ENCODE measurements around the gene RBMS1. TPM values are rescaled to one million over a fixed set of nuclear protein-coding genes. Genes with fewer than 3 reads are reported as not detected.

RBMS1 gene
- total and polyA plus RNA-seq, 2 of the 13 experiments (the other 11 are each of a cell fraction or from before 2014, with no cell fraction given): 55.5 to 110 TPM

DNA sequence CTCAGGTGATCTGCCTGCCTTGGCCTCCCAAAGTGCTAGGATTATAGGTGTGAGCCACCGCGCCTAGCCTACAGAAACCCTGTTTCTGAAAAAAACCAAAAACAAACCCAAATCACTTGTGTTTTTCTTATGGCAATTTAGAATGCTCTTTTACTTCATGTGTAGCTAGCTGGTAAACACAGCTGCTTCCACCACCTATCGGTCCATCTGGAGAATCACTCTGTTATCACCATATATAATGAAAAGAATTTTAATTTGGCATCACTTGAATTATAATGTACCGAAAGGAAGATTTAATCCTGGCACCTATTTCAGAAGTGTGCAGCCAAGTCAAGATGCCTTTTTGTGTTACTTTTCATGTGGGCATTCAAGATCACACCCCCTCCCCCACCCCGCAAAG, 207.1 kb downstream of the RBMS1 start:
- BruUV-seq (replicated peaks): no TSS peak
- no peak for DNase-seq (ENCODE audit: low spot score)
- no peak for ATAC-seq
- no peak overlapping the region for H2AFZ ChIP-seq (ENCODE audit: low read length)
- H3K4me2 ChIP-seq (ENCODE audit: low read depth, low read length): no peak overlapping the region
- no peaks in the 10 kb centered on the region for H3K79me2 ChIP-seq (ENCODE audit: insufficient read depth, low read length)
- H3K9me3 ChIP-seq (ENCODE audit: low read length): no peaks in the 10 kb centered on the region
- no peak overlapping the region for H3K4me3 ChIP-seq (replicated peaks in 1 of 3; ENCODE audit: insufficient read depth in 1 of 3, low read depth in 2 of 3, low read length in 3 of 3)
- ChIA-PET CTCF (ENCODE audit: low intra/inter-chr PET ratio, low total read pairs) (no interaction called here), POLR2A (no interaction called here)
- no peak overlapping the region for H3K9ac ChIP-seq (ENCODE audit: insufficient read depth, low read depth, low read length)
- H3K4me1 ChIP-seq (ENCODE audit: insufficient read depth, low read length): peaks cover 8% of the 10 kb centered on the region
- TF ChIP-seq RORA (CRISPR knock-in tag; IDR thresholded peaks at IDR 0.05): no peak
- no peak for TF ChIP-seq MZF1 (CRISPR knock-in tag; IDR thresholded peaks at IDR 0.05; ENCODE audit: borderline replicate concordance)
- no peak for TF ChIP-seq DDIT3 (CRISPR knock-in tag; IDR thresholded peaks at IDR 0.05)
- no peak for TF ChIP-seq ZNF652 (CRISPR knock-in tag; IDR thresholded peaks at IDR 0.05; ENCODE audit: borderline replicate concordance, low read depth)
- TF ChIP-seq NCOR1 (IDR thresholded peaks at IDR 0.05; ENCODE audit: borderline replicate concordance, low read length): no peak
- no peak for TF ChIP-seq THAP11 (CRISPR knock-in tag; IDR thresholded peaks at IDR 0.05)
- no peak for TF ChIP-seq FOXA1 (IDR thresholded peaks at IDR 0.05)
- TF ChIP-seq FOXA1 (CRISPR knock-in tag; IDR thresholded peaks at IDR 0.05): no peak
- TF ChIP-seq ZBTB8A (CRISPR knock-in tag; IDR thresholded peaks at IDR 0.05; ENCODE audit: borderline replicate concordance, low read depth): no peak
- no peak for TF ChIP-seq ISL2 (CRISPR knock-in tag; IDR thresholded peaks at IDR 0.05)
- no peak for TF ChIP-seq SRSF4 (IDR thresholded peaks at IDR 0.05; ENCODE audit: low read depth, low read length, poor library complexity, severe bottlenecking)
- TF ChIP-seq MTA1 (CRISPR knock-in tag; IDR thresholded peaks at IDR 0.05; ENCODE audit: borderline replicate concordance): no peak
- TF ChIP-seq SNAI1 (CRISPR knock-in tag; IDR thresholded peaks at IDR 0.05; ENCODE audit: borderline replicate concordance): no peak
- no peak for TF ChIP-seq NCOA2 (CRISPR knock-in tag; IDR thresholded peaks at IDR 0.05)
- no peak for TF ChIP-seq NFYC (CRISPR knock-in tag; IDR thresholded peaks at IDR 0.05)
- no peak for TF ChIP-seq ZMYM2 (CRISPR knock-in tag; IDR thresholded peaks at IDR 0.05)
- TF ChIP-seq, protein P1, sequence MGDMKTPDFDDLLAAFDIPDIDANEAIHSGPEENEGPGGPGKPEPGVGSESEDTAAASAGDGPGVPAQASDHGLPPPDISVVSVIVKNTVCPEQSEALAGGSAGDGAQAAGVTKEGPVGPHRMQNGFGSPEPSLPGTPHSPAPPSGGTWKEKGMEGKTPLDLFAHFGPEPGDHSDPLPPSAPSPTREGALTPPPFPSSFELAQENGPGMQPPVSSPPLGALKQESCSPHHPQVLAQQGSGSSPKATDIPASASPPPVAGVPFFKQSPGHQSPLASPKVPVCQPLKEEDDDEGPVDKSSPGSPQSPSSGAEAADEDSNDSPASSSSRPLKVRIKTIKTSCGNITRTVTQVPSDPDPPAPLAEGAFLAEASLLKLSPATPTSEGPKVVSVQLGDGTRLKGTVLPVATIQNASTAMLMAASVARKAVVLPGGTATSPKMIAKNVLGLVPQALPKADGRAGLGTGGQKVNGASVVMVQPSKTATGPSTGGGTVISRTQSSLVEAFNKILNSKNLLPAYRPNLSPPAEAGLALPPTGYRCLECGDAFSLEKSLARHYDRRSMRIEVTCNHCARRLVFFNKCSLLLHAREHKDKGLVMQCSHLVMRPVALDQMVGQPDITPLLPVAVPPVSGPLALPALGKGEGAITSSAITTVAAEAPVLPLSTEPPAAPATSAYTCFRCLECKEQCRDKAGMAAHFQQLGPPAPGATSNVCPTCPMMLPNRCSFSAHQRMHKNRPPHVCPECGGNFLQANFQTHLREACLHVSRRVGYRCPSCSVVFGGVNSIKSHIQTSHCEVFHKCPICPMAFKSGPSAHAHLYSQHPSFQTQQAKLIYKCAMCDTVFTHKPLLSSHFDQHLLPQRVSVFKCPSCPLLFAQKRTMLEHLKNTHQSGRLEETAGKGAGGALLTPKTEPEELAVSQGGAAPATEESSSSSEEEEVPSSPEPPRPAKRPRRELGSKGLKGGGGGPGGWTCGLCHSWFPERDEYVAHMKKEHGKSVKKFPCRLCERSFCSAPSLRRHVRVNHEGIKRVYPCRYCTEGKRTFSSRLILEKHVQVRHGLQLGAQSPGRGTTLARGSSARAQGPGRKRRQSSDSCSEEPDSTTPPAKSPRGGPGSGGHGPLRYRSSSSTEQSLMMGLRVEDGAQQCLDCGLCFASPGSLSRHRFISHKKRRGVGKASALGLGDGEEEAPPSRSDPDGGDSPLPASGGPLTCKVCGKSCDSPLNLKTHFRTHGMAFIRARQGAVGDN (CRISPR knock-in tag; IDR thresholded peaks at IDR 0.05): no peak
- no peak for TF ChIP-seq ARNT2 (CRISPR knock-in tag; IDR thresholded peaks at IDR 0.05; ENCODE audit: low read depth)
- intact Hi-C loops (cut with micrococcal nuclease; ENCODE audit: unreplicated experiment) (no loop called here), in situ Hi-C loops (cut with HindIII; ENCODE audit: extremely low pct_ligation_motif_present, low pct_unique_long_range_greater_than_20kb) (no loop called here)
- peaks cover 4 to 37% of the 10 kb centered on the region in 2 experiments; a peak in 3 of 5 replicates for H3K36me3 ChIP-seq (replicated peaks in 1 of 2; ENCODE audit: control insufficient read depth in 1 of 2, insufficient read depth in 2 of 2, low read length in 2 of 2)
- H3K27ac ChIP-seq (ENCODE audit: extremely low read length, insufficient read depth, low read length): no peak overlapping the region
- H3K27me3 ChIP-seq (ENCODE audit: control insufficient read depth in 1 of 2, insufficient read depth in 2 of 2, low read length in 2 of 2): no peaks in the 10 kb centered on the region
- WGBS (ENCODE audit: low lambda C conversion rate): 99% methylated on average over 5 of the region's 5 CpGs
- FAIRE-seq: no peak
- H4K20me1 ChIP-seq (ENCODE audit: insufficient read depth, low read length): no peaks in the 10 kb centered on the region

Data from HepG2 (cell line).